RCC 7860 (cell line): ENCODE data around the gene CD46.

ENCODE experiments used
- DNase-seq: peaks from one replicate; pipeline ENCODE4 v3.0.0-alpha.2; 2015; ENCODE audit warnings: low spot score
- FAIRE-seq: peaks from 2 replicates; lab custom pipeline; 2012; peaks lifted over from hg19 to GRCh38; lab: Jason Lieb, UNC

Gene CD46

DNA sequence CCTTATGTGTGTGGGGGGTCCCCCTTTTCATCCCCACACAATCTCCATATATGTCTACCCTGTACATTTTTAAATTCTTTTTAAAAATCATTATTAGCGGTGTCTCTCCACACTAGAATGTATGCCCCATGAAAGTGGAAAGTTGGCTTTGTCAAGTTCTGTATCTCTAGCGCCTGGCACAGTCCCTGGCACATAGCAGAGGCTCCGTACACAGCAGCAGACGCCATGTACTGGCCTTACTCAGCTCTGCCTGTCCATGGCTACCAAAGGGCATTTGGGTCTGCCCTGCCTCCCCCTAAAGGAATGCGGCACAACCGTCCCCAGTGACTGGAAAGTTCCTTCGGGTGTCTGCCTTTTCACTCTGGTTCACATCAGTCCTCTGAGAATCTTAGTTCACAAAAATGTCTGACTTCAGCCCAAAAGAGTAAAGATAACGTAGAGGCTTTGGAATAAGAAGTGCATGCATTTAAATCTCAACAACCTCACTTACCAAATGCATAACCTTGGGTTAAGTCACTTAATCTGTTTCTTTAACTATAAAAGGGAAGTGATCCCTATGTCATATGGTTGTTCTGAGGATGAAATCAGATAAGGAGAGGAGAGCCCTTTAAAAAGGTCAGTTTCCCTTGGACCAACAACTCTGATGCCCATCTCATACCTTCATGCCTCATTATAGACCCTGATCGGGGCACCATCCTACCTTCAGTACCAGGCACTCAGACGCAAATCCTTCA lies 61.1 kb downstream of the CD46 start:
- no peak for DNase-seq
- FAIRE-seq, result no peak

DNA sequence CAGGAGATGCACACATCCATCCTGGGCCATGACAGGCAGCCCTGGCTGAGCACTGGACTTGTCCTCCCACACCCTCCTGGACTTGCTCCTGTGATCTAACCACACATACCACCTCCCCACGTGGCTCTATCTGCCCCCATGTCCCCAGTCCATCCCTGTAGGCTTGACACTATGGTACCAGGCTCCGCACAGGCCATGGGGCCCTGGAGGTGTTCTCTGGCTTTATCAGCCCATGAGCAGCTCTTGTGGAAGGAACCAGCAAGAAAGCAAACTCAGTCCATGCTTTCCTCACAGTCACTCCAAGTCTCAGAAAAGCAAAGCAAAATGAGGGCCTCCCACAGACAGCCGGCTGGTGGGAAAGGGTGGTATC lies 61.6 kb downstream of the CD46 start:
- FAIRE-seq (no peak), DNase-seq (no peak)

DNA sequence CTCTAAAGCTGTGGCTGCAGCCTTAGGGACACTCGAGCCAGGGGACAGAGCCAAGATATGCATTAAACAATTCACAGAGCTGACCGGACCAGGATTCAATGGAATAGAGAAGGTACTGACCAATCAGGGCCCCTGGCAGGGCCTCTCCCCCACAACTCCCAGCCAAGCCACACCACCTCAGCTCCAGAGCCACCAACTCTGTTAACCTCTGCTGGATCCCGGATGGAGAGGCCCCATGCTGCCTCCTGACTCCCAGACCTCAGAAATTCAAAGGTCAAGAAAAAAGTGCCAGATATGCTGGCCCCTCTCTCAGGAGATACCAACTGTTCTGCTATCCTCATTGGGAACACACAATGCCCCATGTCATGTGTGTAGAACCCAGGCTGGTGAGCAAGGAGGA lies 62.1 kb downstream of the CD46 start:
- FAIRE-seq, result no peak
- DNase-seq, result no peak

DNA sequence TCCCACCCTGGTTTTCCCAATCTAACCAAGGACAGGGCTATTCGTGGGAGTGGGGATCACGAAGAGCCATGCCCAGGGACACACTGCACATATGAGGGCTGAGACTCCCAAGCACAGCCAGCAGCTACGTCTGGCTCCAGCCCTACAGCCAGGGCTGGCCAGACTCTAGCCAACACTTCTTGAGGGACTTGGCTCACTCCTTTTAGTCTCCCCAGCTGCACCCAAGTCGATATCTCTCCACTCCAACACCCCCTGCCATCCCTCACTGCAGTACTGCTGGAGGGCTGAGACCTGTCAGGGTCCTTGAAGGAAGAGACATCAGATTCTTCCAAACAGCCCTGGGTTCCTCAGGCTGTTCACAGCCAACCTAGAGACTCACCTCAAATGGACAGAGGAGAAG lies 62.6 kb downstream of the CD46 start:
- no peak for FAIRE-seq
- DNase-seq, result no peak

DNA sequence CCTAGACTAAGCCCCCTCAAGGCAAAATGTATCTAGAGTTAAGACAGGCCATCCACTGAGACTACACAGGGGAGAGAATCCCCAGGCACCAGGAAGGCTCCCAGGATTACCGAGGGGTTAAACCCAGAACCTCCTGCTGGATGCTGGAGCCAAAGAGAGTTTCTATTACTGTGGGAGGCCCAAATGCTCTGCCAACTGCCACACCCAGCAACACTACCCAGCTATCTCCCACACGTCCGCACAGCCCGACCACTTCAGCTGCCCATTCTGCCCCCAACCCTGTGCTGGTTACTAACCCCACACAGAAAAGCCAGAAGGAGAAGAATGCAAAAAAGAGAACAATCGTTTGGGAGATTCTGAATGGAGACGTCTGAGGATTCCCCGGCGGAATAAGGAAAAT lies 63.6 kb downstream of the CD46 start:
- no peak for FAIRE-seq
- DNase-seq, result no peak

DNA sequence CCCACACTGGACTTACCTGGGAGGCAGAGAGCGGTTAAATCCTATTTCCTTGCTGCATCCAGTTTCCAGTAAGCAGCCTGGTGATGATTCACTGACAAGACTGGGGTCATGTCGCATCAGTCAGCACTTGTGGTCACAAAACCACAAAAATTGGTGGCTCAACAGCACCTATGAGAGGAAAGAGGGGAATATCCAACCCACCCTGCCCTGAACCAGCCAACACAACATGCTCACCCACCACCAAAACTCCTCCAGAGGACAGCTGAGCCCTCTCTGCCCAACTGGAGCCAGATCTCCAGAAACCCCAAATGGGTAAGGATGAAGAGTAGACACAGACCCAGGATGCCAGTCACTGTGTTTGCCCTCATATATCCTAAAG lies 64.0 kb downstream of the CD46 start:
- FAIRE-seq, result peak; percentile 89
- DNase-seq, result peak; percentile 79

DNA sequence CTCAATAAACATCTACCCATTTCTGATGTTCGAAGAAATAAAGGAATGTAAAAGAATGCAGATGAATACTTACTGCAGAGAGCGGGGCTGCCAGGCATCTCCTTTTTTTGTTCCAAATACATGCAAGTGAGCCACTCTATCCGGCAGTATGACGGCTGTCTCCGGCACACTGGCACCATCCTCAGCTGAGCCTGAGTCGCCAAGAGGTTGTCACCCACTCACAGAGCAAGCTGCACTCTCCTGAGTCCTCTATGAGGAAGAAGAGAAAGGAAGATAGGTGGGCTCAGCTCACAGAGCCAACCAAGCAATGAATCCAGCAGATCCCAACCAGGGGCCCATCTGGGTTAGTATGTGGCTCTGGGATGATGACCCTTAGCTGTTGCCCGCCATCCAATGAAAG lies 65.3 kb downstream of the CD46 start:
- no peak for FAIRE-seq

DNA sequence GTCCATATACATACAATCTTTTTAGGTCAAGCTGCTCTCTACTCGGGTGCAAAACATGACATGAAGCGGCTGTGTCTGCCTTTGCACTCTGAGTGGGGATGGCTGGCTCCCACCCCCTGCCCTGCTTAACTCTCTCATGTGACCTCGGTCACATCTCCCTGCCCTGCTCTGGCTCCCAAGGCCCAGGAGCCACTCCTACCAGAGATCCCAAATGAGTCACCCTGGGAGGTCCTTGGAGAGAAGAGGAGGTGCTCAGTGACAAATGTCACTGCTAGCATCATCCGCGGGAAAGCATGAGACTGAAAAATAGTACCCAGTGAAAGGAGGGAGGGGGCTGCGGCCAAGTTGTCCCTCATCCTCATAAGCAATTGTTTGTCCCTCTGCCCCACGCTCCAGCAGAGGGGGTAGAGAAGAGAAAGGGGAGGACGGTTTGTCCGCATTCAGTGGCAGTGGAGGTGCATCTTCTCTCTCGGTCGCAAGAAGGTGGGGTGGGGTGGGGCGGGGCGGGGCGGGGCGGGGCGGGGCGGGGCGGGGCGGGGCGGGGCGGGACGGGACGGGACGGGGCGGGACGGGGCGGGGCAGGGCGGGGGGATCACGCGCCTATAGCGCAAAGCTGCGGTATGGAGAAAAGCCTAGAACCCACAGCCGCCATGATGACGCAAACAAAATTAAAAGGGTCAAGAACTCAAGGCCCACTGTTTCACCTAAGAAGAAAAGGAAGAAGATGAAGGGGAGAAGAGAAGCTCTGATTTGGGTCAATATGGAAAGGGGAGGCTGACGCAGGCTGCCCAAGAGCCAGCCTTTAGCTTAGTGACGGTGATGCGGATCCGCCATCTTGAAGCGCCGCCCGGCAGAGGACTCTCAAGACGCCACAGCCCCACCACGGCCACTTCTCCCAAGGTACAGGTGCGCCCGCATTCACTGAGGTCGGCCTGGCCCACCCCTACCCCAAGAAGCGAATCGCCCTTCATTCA lies 66.2 kb downstream of the CD46 start:
- FAIRE-seq (no peak), DNase-seq (no peak)

More for the DNA sequence above, 65.3 kb downstream of the CD46 start:
- no peak for DNase-seq

DNA sequence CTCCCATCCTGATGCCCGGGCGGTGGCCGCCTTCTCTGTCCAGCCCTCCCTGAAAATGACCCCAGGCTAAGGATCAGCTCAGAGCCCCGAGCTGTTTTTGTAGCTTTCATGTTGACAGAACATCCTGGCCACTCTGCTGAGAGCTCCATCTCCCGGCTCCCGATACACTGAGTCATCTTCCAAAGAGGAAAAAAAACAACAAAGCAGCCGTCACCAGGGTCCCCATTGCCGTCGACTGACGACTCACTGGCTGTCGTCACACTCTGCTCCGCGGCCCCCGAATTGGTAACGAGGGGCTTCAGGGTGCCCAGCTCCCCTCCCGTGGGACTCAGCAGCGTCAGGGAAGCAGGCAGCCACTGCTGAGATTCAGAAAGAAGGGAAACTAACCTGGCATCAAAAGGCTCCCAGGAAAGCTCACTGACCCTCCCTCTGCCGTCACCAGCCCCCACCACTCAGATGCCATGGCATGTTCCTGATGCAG lies 67.2 kb downstream of the CD46 start:
- FAIRE-seq, result no peak
- peak; percentile 21 for DNase-seq

DNA sequence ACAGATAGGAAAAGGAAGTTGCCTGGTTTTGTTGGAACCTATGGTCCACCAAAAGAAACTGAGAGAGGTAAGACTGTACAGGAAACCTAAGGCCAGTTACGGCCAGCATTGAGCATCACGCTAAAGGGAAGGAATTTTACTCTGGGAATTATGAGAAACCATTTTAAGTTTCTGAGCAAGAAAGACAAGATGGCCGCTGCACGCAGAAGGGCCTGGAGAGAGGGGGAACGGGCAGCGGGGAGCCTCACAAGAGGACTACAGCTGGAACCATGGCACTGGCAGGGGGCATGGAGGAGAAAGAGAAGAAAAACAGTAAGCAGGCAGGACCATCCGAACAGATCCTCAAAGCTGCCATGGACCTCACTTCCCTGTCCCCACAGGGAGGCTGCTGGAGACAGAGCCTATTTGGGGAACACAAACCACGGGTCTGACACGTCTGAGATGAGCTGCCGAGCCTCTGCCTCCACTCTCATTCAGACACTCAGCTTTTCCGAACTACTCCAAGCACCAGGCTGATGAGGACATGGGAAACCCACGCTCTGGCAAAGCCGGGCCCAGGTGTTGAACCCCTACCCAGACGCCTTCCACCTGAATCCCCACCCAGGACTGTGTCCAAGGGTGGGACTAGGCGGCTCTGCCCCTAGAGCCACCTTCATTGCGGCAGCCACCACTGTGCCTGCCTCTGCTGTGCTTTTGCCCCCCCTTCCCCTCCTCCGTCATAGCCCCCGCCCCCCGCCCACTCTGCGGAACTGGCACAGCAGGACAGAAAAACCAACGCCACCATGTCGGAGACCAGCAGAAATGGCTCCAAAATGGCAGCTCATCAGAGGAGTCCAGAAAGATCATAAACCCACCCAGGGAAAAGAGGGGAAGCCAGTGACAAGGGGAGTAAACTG lies 69.0 kb downstream of the CD46 start:
- DNase-seq (no peak), FAIRE-seq (no peak)

DNA sequence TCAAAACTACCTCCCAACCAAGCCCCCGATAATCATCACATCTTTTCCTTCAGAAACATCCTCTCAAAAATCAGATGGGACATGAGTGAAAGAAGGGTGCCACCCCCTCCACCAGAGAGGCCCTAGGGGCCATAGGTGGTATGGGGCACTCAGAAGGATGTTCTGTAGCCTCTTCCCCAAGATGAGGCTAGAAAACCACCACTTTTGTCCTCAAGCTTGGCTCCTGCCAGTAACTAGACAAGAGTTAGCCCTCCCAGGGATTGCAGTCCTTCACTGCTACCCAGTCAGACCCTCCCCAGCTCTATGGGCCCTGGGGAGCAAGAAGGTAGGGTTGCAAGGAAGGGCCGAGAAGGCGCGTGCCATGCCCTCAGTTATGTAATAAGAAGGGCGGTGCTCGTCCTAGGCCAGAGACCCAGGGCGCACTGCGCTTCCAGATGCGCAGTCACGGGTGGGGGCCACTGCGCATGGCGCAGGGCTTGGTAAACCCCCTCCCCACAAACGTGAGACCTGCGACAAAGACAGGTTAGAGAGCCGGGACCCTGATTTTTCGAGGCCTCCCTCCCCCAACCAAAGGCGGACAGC lies 69.7 kb downstream of the CD46 start:
- no peak for FAIRE-seq
- no peak for DNase-seq

DNA sequence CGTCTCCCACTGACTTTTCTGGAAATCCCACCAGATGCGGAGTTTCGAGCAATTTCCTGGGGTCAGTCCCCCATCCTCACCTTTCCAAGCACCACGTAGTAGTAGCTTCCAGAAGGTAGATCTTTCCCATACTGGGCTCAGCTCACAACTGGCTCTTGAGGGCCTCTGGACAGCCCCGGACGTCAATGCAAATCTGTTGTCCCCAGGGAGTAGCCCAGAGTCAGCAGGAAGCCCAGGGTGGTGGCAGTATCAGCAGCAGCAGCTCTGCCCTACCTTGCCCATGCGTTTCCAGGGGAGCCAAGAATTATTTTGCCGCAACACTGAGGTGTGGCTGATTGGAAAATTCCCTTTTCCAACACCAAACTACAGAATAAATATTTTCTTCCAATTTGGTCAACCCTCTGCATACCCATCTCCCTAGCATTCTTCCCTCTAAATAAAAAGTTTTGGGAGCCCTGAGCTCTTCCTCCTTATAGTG lies 70.3 kb downstream of the CD46 start:
- DNase-seq (no peak), FAIRE-seq (no peak)

DNA sequence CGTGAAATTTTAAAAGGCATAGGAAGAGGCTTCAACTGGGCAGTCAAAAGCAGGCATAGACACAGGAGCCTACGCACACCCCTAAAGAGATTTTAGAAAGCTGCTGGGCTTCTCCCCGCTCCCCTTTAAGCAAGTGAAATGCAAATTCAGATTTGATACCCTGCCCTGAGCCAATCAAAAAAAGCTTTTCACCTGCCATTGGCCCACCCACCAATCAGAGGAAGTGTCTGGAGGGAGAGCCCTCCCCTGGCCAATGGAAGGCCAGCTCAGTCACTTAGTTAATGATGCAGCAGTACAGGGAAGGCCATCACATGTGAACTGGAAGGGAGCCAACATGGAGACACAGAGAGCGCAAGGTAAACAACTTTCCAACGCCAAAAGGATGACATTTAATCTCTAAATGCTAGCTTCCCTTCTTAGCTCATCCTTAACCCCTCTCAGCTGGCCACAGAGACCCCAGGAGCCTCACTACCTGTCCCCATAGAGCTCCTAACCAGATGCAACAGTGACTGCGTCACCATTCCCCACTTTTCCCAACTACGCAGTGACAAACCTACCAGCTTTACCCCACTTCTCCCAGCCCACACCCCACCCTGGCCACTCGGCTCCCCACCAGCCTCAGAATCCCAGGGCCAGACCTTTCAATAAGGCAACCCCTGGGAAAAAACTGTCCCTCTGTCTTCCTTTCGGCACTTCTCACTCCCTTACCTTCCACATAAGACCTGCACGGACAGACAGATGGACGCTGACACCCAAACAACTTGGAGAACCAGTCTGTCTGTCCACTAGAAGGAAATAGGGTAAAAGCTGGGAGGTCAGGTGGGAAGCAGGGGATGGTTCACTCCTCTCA lies 71.0 kb downstream of the CD46 start:
- FAIRE-seq (no peak), DNase-seq (no peak)

DNA sequence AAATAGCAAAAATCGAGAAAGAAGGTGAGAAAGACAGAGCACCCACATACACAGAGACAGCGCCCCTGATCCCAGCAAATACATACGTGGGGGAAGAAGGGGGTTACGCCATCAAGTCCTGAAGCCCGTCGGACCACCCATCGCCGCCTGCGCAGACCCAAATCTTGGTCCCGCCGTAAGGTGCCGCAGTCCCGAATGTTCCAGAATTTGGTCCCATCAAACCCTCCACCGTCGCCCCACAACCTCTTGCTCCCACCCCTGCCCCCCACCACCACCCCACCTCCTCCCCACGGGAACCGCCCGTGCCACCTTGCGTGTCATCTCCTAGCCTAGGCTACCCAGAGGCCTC lies 71.7 kb downstream of the CD46 start:
- no peak for DNase-seq
- FAIRE-seq, result no peak

DNA sequence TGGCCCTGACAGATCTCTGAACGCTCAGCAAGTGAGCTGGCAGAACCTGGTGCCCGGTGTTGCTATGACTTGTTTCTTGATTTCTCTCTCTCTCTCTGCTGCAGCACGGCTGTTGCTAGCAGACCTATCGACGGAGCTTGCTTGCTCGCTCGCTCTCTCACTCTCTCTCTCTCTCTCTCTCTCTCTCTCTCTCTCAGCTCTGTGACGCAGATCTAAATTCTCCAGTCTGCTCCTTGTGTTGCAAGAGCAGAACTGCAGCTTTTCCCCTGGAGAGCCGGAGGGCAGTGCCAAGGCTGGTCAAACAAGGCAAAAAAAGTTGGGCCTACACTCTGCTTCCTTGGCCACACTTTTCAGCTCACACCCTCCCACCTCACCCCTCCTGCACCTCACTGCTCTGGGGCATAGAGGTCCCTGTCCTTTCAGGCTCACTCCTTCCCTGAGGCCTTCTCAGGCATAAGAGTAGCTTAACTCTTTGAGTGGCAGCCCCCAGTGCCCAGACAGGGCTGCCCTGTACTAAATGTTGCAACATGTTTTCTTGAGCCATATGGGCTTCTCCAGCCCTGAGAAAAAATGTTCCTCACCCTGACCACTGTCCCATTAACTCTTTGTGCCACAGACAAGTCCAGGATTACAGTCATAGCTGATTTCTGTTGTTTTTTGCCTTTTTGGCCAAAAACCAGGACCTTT lies 72.2 kb downstream of the CD46 start:
- FAIRE-seq, result no peak
- DNase-seq, result peak; percentile 74

DNA sequence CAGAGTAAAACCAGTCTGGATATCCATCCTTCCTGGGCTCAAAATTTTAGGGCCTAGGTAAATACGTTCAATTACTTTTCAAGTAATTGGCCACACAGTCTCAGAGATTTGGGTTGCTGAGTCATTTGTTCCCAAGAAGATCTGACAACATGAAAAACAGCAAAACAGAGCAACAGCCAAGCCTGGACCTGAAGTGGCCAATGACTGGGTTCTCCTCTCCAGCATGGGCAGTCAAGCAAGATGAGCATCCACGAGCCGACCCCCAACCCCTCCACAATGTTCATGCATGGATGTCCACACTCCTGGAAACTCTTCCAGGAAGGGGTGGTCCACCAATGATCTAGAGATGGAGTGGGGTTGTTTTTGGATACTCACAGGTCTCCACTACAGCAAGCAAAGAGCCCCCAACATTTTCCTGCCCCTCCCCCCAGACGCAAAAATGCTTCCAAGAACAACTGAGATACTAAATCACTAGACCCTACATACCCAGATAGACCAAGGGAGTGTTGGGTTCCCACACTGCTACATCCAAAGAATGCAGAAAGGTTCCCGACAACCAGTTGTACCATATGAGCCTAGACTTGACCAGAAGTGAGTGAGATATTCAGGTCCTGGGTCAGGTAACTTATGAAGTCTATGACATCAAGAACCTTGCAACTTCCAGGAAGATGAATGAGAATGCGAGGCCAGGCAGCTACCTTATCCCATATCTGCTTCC lies 73.0 kb downstream of the CD46 start:
- DNase-seq (peak; percentile 35), FAIRE-seq (no peak)

DNA sequence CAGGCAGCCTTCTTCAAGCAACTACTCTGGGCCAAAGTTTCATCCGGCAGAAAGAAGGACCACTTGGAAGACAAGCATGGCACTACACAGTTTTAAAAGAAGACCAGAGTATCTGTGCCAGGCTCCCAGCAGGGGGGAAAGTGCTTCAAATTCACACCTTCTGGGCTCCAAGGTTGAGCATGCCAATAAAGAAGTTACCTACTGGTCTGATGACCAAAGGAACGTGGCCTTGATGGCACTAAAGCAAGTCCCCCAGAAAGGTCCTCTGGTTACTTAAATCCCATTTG lies 73.5 kb downstream of the CD46 start:
- DNase-seq (no peak), FAIRE-seq (no peak)

DNA sequence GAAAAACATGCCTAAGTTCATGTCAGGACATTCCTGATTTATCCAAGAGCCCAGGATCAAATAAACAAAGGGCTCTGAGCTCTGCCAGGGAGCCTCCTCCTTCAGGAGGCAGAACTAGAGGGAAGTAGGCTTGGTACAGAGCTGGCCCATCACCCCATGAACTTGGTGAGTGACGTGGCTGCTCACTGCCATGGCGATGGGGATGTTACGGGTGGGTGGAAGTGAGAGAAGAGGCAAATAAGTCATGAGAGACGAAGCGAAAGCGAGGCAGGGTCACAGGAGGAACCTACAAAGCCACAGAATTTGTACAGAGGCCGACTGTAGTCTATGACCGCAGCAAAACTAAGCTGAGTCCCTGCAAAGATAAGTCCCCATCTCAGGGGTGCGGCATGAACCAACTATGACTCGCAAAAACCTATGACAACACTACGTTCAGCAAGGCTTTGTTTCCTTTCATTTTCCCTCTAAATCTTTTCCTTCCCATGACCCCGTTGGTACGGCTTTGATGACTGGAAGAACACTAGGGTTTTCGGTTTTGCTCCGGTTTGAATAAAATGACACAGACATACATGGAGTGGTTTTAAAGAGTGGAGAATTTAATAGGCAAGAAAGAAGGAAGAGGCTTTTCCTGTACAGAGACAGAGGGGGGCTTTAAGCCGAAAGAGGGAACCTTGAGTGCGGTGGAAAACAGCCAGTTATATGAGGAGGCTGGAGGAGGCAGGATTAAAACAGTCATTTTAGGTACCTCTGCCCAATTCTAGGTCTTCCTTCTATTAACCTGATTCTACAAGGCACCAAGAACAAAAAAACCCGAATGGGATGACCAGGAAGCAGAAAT lies 74.1 kb downstream of the CD46 start:
- DNase-seq (peak; percentile 85), FAIRE-seq (peak; percentile 56)
